HG03439 (cell line): ENCODE data around the gene ZNF423.

ENCODE experiments used
- ATAC-seq: cut with Tn5 transposase; IDR thresholded peaks from one replicate; pipeline ENCODE4 v1.9.1; 2021; ENCODE audit warnings: mild to moderate bottlenecking, moderate library complexity; ENCODE audit not compliant: unreplicated experiment

Gene ZNF423

GRCh38 chr16:49731911-49732310 lies 124.0 kb downstream of the ZNF423 start:
- ATAC-seq = no peak

- ATAC-seq = no peak
Observed at GRCh38 chr16:49730772-49731171, 125.1 kb downstream of the ZNF423 start.

GRCh38 chr16:49727611-49728010 lies 128.3 kb downstream of the ZNF423 start:
- no peak for ATAC-seq

- ATAC-seq = no peak
Observed at GRCh38 chr16:49726155-49726554, 129.8 kb downstream of the ZNF423 start.

GRCh38 chr16:49725651-49726050 lies 130.3 kb downstream of the ZNF423 start:
- no peak for ATAC-seq

GRCh38 chr16:49724774-49725173 lies 131.1 kb downstream of the ZNF423 start:
- no peak for ATAC-seq

GRCh38 chr16:49723310-49723709 lies 132.6 kb downstream of the ZNF423 start:
- ATAC-seq = no peak

- no peak for ATAC-seq
Observed at GRCh38 chr16:49720225-49720624, 135.7 kb downstream of the ZNF423 start.

- no peak for ATAC-seq
Observed at GRCh38 chr16:49717689-49718088, 138.2 kb downstream of the ZNF423 start.

GRCh38 chr16:49716339-49716934 lies 139.5 kb downstream of the ZNF423 start:
- no peak for ATAC-seq

GRCh38 chr16:49713770-49714169 lies 142.1 kb downstream of the ZNF423 start:
- no peak for ATAC-seq

GRCh38 chr16:49712542-49712941 lies 143.4 kb downstream of the ZNF423 start:
- ATAC-seq = no peak

- no peak for ATAC-seq
Observed at GRCh38 chr16:49712106-49712505, 143.8 kb downstream of the ZNF423 start.

- no peak for ATAC-seq
Observed at GRCh38 chr16:49709057-49709456, 146.9 kb downstream of the ZNF423 start.

GRCh38 chr16:49708491-49708890 lies 147.4 kb downstream of the ZNF423 start:
- ATAC-seq = no peak

- no peak for ATAC-seq
Observed at GRCh38 chr16:49706620-49707355, 149.1 kb downstream of the ZNF423 start.

- no peak for ATAC-seq
Observed at GRCh38 chr16:49704586-49705155, 151.2 kb downstream of the ZNF423 start.

- ATAC-seq = no peak
Observed at GRCh38 chr16:49703483-49703882, 152.4 kb downstream of the ZNF423 start.

GRCh38 chr16:49701789-49702494 lies 154.0 kb downstream of the ZNF423 start:
- ATAC-seq = no peak

GRCh38 chr16:49701065-49701685 lies 154.7 kb downstream of the ZNF423 start:
- ATAC-seq = no peak
